Mucosa of stomach (tissue), 1 donor: Measurements from ENCODE around the gene APBB2.

Experiments
- H3K27me3 ChIP-seq: one replicate; pipeline ENCODE4 v1.7.0; 2013; ENCODE audit warnings: mild to moderate bottlenecking, low read length; ENCODE audit not compliant: control insufficient read depth, insufficient read depth
- H3K36me3 ChIP-seq: one replicate; pipeline ENCODE4 v1.7.0; 2013; ENCODE audit warnings: low read length; ENCODE audit not compliant: control insufficient read depth, insufficient read depth
- H3K4me1 ChIP-seq: one replicate; pipeline ENCODE4 v1.7.0; 2013; ENCODE audit warnings: mild to moderate bottlenecking, low read length; ENCODE audit not compliant: control insufficient read depth, insufficient read depth
- H3K4me3 ChIP-seq: one replicate; pipeline ENCODE4 v1.7.0; 2013; ENCODE audit warnings: low read length
- H3K9ac ChIP-seq: one replicate; pipeline ENCODE4 v1.7.0; 2013; ENCODE audit warnings: mild to moderate bottlenecking, low read length, moderate library complexity
- H3K9me3 ChIP-seq: one replicate; pipeline ENCODE4 v1.7.0; 2013; ENCODE audit warnings: mild to moderate bottlenecking, low read length, moderate library complexity; ENCODE audit not compliant: control insufficient read depth
- donor health status: Pancreatic carcinoma.

The APBB2 gene

DNA sequence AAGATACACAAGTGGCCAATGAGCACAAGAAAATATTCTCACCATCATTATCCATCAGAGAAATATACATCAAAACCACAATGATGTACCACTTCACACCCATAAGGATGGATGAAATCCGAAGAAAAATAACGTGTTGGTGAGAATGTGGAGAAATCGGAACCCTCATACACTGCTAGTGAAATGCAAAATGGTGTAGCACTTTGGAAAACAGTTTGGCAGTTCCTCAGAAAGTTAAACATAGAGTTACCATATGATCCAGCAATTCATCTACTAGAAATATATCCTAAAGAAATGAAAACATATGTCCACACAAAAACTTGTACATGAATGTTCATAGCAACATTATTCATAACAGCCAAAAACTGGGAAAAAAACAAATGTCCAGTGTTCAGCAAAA lies 18.5 kb upstream of the APBB2 start:
- H3K9me3 ChIP-seq, result no peaks in the 10 kb centered on the region
- H3K4me1 ChIP-seq, result no peaks in the 10 kb centered on the region
- no peaks in the 10 kb centered on the region for H3K27me3 ChIP-seq
- no peak overlapping the region for H3K9ac ChIP-seq
- no peaks in the 10 kb centered on the region for H3K36me3 ChIP-seq
- no peak overlapping the region for H3K4me3 ChIP-seq

DNA sequence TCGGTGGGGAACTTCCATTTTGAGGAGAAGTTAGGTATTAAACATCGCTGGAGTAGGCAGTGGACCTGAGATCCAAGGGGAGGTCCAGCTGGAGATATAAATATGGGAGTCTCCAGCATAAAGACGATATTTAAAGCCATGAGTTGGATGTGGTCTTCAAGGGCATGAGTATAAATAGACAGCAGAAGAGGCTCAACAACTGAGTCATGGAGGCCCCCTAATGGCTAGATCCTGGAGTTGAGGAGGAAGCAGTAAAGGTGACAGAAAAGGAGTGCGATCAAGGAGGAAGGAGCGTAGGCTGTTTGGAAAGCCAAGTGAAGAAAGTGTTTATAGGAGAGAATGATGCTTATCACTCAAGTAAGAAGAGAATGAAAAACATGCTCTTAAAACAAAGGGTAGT lies 18.1 kb upstream of the APBB2 start:
- H3K9ac ChIP-seq, result no peak overlapping the region
- no peaks in the 10 kb centered on the region for H3K27me3 ChIP-seq
- no peaks in the 10 kb centered on the region for H3K36me3 ChIP-seq
- H3K4me1 ChIP-seq, result no peaks in the 10 kb centered on the region
- no peak overlapping the region for H3K4me3 ChIP-seq
- no peaks in the 10 kb centered on the region for H3K9me3 ChIP-seq

GRCh38 chr4:41227902-41228301 lies 13.6 kb upstream of the APBB2 start:
- H3K4me3 ChIP-seq, result no peak overlapping the region
- H3K9ac ChIP-seq, result no peak overlapping the region
- H3K27me3 ChIP-seq, result no peaks in the 10 kb centered on the region
- no peaks in the 10 kb centered on the region for H3K9me3 ChIP-seq
- no peaks in the 10 kb centered on the region for H3K36me3 ChIP-seq
- H3K4me1 ChIP-seq, result no peaks in the 10 kb centered on the region

DNA sequence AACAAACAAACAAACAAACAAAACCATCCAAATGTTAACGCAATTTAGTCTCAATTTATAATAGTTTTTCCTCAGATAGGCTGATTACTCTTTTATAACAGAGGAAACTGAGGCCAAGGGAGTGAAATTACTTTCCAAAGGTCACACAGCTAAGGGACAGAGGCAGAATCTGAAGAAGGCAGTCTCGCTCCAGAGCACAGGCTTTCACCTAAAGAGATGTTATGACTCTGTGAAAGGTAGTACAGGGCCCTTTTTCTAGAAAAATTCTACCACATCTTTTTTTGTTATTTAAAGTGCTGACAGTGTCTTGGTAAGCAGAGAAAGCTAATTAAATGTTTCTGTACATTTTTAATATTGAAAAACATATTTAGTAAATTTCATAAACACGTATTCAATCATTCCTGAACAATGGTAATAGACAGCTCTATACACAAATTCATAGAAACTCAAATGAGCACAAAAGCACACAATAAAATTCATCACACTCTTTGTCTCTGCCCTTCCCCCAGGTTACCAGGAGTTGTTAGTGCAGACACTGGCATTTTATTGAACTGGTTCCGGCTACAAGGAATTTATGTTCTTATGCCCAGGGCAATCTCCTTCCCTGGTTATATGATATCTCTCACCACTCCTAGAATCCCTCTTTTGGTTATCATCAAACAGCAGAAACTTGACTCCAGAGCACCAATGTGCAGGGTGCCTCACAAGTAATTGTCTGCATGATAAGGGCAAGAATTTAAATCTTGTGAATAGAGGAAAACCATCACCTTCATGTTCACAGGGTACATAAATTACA lies 7.7 kb upstream of the APBB2 start:
- no peaks in the 10 kb centered on the region for H3K4me1 ChIP-seq
- no peaks in the 10 kb centered on the region for H3K36me3 ChIP-seq
- H3K27me3 ChIP-seq, result no peaks in the 10 kb centered on the region
- H3K4me3 ChIP-seq, result no peak overlapping the region
- no peak overlapping the region for H3K9ac ChIP-seq
- no peaks in the 10 kb centered on the region for H3K9me3 ChIP-seq

DNA sequence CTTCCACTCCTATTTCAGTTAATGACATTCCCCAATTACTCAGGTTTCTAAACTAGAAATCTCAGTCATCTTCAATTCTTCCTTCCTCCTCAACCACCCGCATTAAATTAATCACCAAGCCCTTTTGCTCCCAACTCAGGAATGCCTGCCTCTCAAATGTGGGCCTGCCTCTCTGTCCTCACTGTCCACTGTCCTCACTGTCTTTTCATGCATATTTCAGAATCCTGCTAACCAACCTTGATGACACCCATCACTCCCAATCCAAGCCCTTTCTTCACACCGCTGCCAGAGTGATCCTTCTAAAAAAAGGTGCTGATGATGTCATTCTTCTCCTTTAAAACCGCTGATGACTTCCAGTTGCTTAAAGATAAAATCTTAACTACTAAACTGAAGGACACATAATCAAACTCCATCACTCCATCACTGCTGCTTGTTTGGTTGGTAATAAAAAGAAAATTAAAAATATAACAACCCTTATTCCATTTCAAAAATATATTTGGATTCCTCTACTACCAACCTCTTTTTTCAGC lies 5.1 kb upstream of the APBB2 start:
- H3K4me3 ChIP-seq, result no peak overlapping the region
- no peaks in the 10 kb centered on the region for H3K27me3 ChIP-seq
- H3K36me3 ChIP-seq, result no peaks in the 10 kb centered on the region
- H3K9ac ChIP-seq, result no peak overlapping the region
- H3K4me1 ChIP-seq, result peaks cover 13% of the 10 kb centered on the region
- no peaks in the 10 kb centered on the region for H3K9me3 ChIP-seq

DNA sequence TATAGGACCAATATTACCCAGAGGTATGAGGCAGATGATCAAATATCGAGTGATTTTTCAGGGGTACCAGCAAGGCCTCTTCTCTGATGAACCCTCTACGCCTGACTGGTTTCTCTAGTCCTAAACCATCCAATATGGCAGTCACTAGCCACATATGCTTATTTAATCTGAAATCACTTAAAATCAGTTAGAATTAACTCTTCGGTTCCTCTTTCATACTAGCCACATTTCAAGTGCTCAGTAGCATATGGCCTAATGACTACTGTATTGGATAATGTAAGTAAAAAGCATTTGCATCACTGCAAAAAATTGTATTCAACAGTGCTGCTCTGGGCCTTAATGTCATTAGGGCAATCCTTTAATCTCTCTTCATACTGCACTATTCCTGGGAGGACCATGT lies 4.4 kb upstream of the APBB2 start:
- peaks cover 13% of the 10 kb centered on the region for H3K4me1 ChIP-seq
- H3K4me3 ChIP-seq, result no peak overlapping the region
- no peak overlapping the region for H3K9ac ChIP-seq
- H3K9me3 ChIP-seq, result no peaks in the 10 kb centered on the region
- no peaks in the 10 kb centered on the region for H3K27me3 ChIP-seq
- no peaks in the 10 kb centered on the region for H3K36me3 ChIP-seq

GRCh38 chr4:41217374-41217773 lies 3.0 kb upstream of the APBB2 start:
- H3K9ac ChIP-seq, result no peak overlapping the region
- peaks cover 13% of the 10 kb centered on the region for H3K4me1 ChIP-seq
- no peaks in the 10 kb centered on the region for H3K36me3 ChIP-seq
- no peak overlapping the region for H3K4me3 ChIP-seq
- H3K9me3 ChIP-seq, result no peaks in the 10 kb centered on the region
- H3K27me3 ChIP-seq, result no peaks in the 10 kb centered on the region

GRCh38 chr4:41217020-41217333 lies 2.6 kb upstream of the APBB2 start:
- H3K27me3 ChIP-seq, result no peaks in the 10 kb centered on the region
- no peaks in the 10 kb centered on the region for H3K9me3 ChIP-seq
- no peaks in the 10 kb centered on the region for H3K36me3 ChIP-seq
- H3K4me1 ChIP-seq, result peaks cover 13% of the 10 kb centered on the region
- H3K4me3 ChIP-seq, result peak overlapping the region; percentile 82
- peak overlapping the region; percentile 92 for H3K9ac ChIP-seq

GRCh38 chr4:41216294-41217019 lies 2.1 kb upstream of the APBB2 start:
- H3K4me1 ChIP-seq, result peaks cover 13% of the 10 kb centered on the region

GRCh38 chr4:41215969-41216293 lies 1.6 kb upstream of the APBB2 start:
- Histone ChIP-seq H3K27me3 (no peaks in the 10 kb centered on the region), H3K9me3 (no peaks in the 10 kb centered on the region)

More at GRCh38 chr4:41216294-41217019, 2.1 kb upstream of the APBB2 start:
- Histone ChIP-seq H3K4me3 (peak overlapping the region; percentile 82), H3K9ac (peak overlapping the region; percentile 92), H3K9me3 (no peaks in the 10 kb centered on the region), H3K36me3 (no peaks in the 10 kb centered on the region), H3K27me3 (no peaks in the 10 kb centered on the region)

GRCh38 chr4:41215155-41215554 lies 813 bp upstream of the APBB2 start:
- Histone ChIP-seq H3K36me3 (no peaks in the 10 kb centered on the region), H3K4me3 (no peak overlapping the region), H3K9ac (peak overlapping the region; percentile 64), H3K4me1 (peaks cover 13% of the 10 kb centered on the region), H3K27me3 (no peaks in the 10 kb centered on the region), H3K9me3 (no peaks in the 10 kb centered on the region)

More at GRCh38 chr4:41215969-41216293, 1.6 kb upstream of the APBB2 start:
- peak overlapping the region; percentile 74 for H3K9ac ChIP-seq
- peaks cover 13% of the 10 kb centered on the region for H3K4me1 ChIP-seq
- peak overlapping the region; percentile 71 for H3K4me3 ChIP-seq
- no peaks in the 10 kb centered on the region for H3K36me3 ChIP-seq

- H3K4me3 ChIP-seq, result no peak overlapping the region
Observed at GRCh38 chr4:41214825-41215146, 444 bp upstream of the APBB2 start.

More at GRCh38 chr4:41214825-41215146, 444 bp upstream of the APBB2 start:
- Histone ChIP-seq H3K9me3 (no peaks in the 10 kb centered on the region), H3K9ac (peak overlapping the region; percentile 64), H3K27me3 (no peaks in the 10 kb centered on the region), H3K4me1 (peaks cover 17% of the 10 kb centered on the region), H3K36me3 (no peaks in the 10 kb centered on the region)
